Aorta (tissue), 5 donors: Measurements from ENCODE around the gene PHACTR4. TPM values are rescaled to one million over a fixed set of nuclear protein-coding genes. Genes with fewer than 3 reads are reported as not detected.
"Not testable (repeated sequence)": the region's sequence is repeated elsewhere in the genome, so short reads cannot be mapped to it uniquely, and the experiment has no call there.

Experiments used
- ATAC-seq: fragments of 200-7000 bp; cut with Tn5 transposase; one replicate; pipeline ENCODE4 v1.9.1; 2022; ENCODE audit warnings: moderate library complexity; ENCODE audit not compliant: low FRiP score
- DNase-seq, 2 donors: peaks; one replicate each; pipeline ENCODE4 v3.0.0-alpha.2; 2020
- H3K27ac ChIP-seq, 2 donors: one replicate each; pipeline ENCODE4 v1.5.1; 2013; ENCODE audit warnings: low read length in 2 of 2, mild to moderate bottlenecking in 2 of 2, moderate library complexity in 2 of 2, control low read depth in 1 of 2, inconsistent platforms in 1 of 2, low read depth in 1 of 2
- H3K27me3 ChIP-seq, 2 donors: one replicate each; pipeline ENCODE4 v1.6.1; 2013; ENCODE audit warnings: control low read depth in 1 of 2, low read length in 1 of 2, mild to moderate bottlenecking in 1 of 2, moderate library complexity in 1 of 2; ENCODE audit not compliant: insufficient read depth in 2 of 2, control insufficient read depth in 1 of 2
- H3K36me3 ChIP-seq, 2 donors: one replicate each; pipeline ENCODE4 v1.6.1; 2013; ENCODE audit warnings: control low read depth in 1 of 2, low read length in 1 of 2, mild to moderate bottlenecking in 1 of 2; ENCODE audit not compliant: insufficient read depth in 2 of 2, control insufficient read depth in 1 of 2
- H3K4me1 ChIP-seq, 2 donors: one replicate each; pipeline ENCODE4 v1.6.1; 2013; ENCODE audit warnings: low read length in 2 of 2, control low read depth in 1 of 2, mild to moderate bottlenecking in 1 of 2, moderate library complexity in 1 of 2; ENCODE audit not compliant: insufficient read depth in 2 of 2, control insufficient read depth in 1 of 2
- H3K4me3 ChIP-seq, 2 donors: one replicate each; pipeline ENCODE4 v1.5.1; 2013; ENCODE audit warnings: low read length in 2 of 2, control low read depth in 1 of 2, mild to moderate bottlenecking in 1 of 2
- H3K9me3 ChIP-seq: one replicate; pipeline ENCODE4 v1.6.1; 2013; ENCODE audit warnings: mild to moderate bottlenecking, low read length; ENCODE audit not compliant: control insufficient read depth
- WGBS, 2 donors: extraction: QIAGEN DNeasy Blood & Tissue Kit; methylation state at CpG; one replicate each; pipeline ENCODE4 v1.1.7; 2013; 5-methylcytosine and 5-hydroxymethylcytosine counted together
- intact Hi-C, 2 donors: fragments of 100-400 bp; cut with DNase I; formaldehyde crosslinking; loops; one replicate each; pipeline versions ENCODE4 v1.14.2 to v1.15.0; 2022
- polyA plus RNA-seq, 2 donors: library from polyadenylated mRNA; stranded (reverse); fragments of 200-250 nt; gene quantifications; one replicate each; pipeline ENCODE4 v1.2.3, GENCODE V29; 2013
- total RNA-seq, 2 donors: library from RNA; stranded (reverse); fragmentation: NEBNext Ultra II Directional; extraction: Animal tissue kit (Norgen Biotek cat#: 25700); gene quantifications; one replicate each; pipeline ENCODE4 v1.2.1, GENCODE V29; 2021
- donor health status: healthy with polysubstance abuse.
- donor health status: Bipolar disorder and iron deficiency.
- donor health status: DM: no; HTN: no; CAD: no.
- donor health status: DM: no; HTN: no; CAD: no.
- donor health status: DM: yes; HTN: yes; CAD: no.

The PHACTR4 gene
- total and polyA plus RNA-seq, 4 donors = 11.3 to 38.9 (median 26.3) TPM

DNA sequence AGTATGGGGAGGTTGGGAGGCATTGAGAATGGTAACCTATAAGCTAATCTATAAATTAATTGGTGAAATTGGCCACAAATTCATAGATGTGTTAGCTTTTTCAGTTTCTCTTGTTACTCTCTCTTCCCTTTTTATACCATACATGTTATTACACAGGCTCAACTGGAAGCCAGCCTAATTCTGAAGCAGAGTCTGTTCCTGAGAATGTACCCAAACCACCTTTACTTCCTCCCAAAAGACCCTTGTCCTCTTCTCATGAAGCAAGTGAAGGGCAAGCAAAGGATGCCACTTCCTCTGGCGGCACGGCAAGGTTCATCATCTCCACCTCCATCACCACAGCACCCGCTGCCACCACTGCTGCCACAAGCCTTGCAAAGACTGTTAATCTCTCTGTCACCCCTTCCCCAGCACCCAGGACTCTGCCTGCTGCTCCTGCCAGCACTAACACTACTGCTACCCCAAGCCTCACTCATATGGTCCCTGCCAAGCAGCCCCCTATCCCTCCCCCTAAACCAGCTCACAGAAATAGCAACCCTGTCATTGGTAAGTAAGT, 96.8 kb downstream of the PHACTR4 start:
- H3K36me3 ChIP-seq = peaks cover 2 to 9% of the 10 kb centered on the region in 2 donors
- no peak for ATAC-seq
- intact Hi-C loops = no loop called here

DNA sequence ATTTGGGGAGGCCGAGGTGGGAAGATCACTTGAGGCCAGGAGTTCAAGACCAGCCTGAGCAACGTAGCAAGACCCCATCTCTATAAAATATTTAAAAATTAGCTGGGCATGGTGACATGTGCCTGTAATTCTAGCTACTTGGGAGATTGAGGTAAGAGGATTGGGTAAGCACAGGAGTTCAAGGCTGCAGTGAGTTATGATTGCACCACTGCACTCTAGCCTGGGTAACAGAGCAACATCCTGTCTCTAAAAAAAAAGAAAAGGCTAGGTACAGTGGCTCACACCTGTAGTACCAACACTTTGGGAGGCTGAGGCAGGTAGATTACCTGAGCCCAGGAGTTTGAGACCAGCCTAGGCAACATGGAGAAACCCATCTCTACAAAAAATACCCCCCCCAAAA, 100.6 kb downstream of the PHACTR4 start:
- Histone ChIP-seq H3K27ac (no peak overlapping the region), H3K36me3 (peaks cover 2 to 7% of the 10 kb centered on the region in 2 donors), H3K4me1 (no peaks in the 10 kb centered on the region), H3K9me3 (no peaks in the 10 kb centered on the region), H3K27me3 (no peaks in the 10 kb centered on the region), H3K4me3 (no peak overlapping the region)
- 69 to 98% methylated on average over 2 of the region's 2 CpGs for WGBS, 2 donors
- DNase-seq (no peak), ATAC-seq (no peak)
- intact Hi-C loops = no loop called here

More for the DNA sequence above, 96.8 kb downstream of the PHACTR4 start:
- DNase-seq = no peak
- Histone ChIP-seq H3K27ac (no peak overlapping the region), H3K4me1 (no peaks in the 10 kb centered on the region), H3K9me3 (no peaks in the 10 kb centered on the region), H3K4me3 (no peak overlapping the region), H3K27me3 (no peaks in the 10 kb centered on the region)
- WGBS, 2 donors = 94 to 97% methylated on average over 3 of the region's 3 CpGs

DNA sequence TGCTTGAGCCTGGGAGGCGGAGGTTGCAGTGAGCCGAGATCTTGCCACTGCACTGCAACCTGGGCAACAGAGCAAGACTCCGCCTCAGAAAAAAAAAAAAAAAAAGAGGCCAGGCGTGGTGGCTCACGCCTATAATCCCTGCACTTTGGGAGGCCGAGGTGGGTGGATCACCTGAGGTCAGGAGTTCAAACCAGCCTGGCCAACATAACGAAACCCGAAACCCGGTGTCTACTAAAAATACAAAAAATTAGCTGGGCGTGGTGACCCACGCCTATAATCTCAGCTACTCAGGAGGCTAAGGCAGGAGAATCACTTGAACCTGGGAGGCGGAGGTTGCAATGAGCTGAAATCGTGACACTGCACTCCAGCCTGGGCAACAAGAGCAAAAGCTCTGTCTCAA, 110.0 kb downstream of the PHACTR4 start:
- ATAC-seq, H3K4me1 ChIP-seq, H3K27me3 ChIP-seq, DNase-seq, H3K36me3 ChIP-seq, H3K9me3 ChIP-seq, intact Hi-C loops, H3K27ac ChIP-seq, H3K4me3 ChIP-seq: not testable (repeated sequence)
- 92 to 95% methylated on average over 12 to 13 of the region's 13 CpGs for WGBS, 2 donors

DNA sequence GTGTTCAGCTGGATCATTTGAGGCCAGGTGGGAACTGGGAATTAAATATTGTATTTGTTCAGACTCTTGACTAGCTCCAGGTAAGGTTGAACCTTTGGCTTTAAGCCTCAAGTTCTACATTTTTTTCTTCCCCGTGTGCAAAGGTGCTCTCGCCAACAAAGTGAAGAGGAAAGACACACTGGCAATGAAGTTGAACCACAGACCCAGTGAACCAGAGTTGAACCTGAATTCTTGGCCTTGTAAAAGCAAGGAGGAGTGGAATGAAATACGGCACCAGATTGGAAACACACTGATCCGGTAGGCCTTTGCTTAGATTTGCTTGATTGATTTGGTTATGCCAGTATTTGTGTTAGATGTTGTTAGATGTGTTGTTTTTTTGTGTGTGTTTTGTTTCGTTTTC, 110.8 kb downstream of the PHACTR4 start:
- Histone ChIP-seq H3K4me3 (no peak overlapping the region), H3K9me3 (no peaks in the 10 kb centered on the region), H3K27me3 (no peaks in the 10 kb centered on the region), H3K4me1 (no peaks in the 10 kb centered on the region), H3K27ac (no peak overlapping the region), H3K36me3 (peaks cover 0 to 7% of the 10 kb centered on the region in 2 donors)
- DNase-seq (no peak), ATAC-seq (no peak)
- intact Hi-C loops = no loop called here
- 83 to 87% methylated on average over 5 of the region's 5 CpGs for WGBS, 2 donors

GRCh38 chr1:28482138-28482537, 112.6 kb downstream of the PHACTR4 start:
- Histone ChIP-seq H3K4me3 (no peak overlapping the region), H3K9me3 (no peaks in the 10 kb centered on the region), H3K4me1 (no peaks in the 10 kb centered on the region), H3K36me3 (peaks cover 0 to 6% of the 10 kb centered on the region in 2 donors), H3K27ac (no peak overlapping the region), H3K27me3 (no peaks in the 10 kb centered on the region)
- DNase-seq = no peak
- 76 to 89% methylated on average over 3 of the region's 3 CpGs for WGBS, 2 donors
- no peak for ATAC-seq
- intact Hi-C loops = no loop called here

- WGBS, 2 donors = 95% methylated on average over 2 of the region's 2 CpGs
- no peak for DNase-seq
- no peaks in the 10 kb centered on the region for H3K27me3 ChIP-seq
- intact Hi-C loops = no loop called here
- H3K27ac ChIP-seq = no peak overlapping the region
- no peak overlapping the region for H3K4me3 ChIP-seq
- no peak for ATAC-seq
- H3K4me1 ChIP-seq = no peaks in the 10 kb centered on the region
- peaks cover 0 to 4% of the 10 kb centered on the region in 2 donors for H3K36me3 ChIP-seq
- no peaks in the 10 kb centered on the region for H3K9me3 ChIP-seq
Measured at GRCh38 chr1:28482702-28483101, 113.2 kb downstream of the PHACTR4 start.

GRCh38 chr1:28494737-28495136, 125.2 kb downstream of the PHACTR4 start:
- 88 to 95% methylated on average over 1 of the region's 1 CpG for whole genome bisulfite sequencing, 2 donors
- H3K9me3 ChIP-seq = no peaks in the 10 kb centered on the region
- DNase-seq (no peak), ATAC-seq (no peak)
- no peak overlapping the region for H3K4me3 ChIP-seq
- H3K27me3 ChIP-seq = no peaks in the 10 kb centered on the region
- intact Hi-C loops = no loop called here
- H3K4me1 ChIP-seq = no peaks in the 10 kb centered on the region
- H3K36me3 ChIP-seq = peaks cover 5 to 13% of the 10 kb centered on the region in 2 donors
- H3K27ac ChIP-seq = no peak overlapping the region

DNA sequence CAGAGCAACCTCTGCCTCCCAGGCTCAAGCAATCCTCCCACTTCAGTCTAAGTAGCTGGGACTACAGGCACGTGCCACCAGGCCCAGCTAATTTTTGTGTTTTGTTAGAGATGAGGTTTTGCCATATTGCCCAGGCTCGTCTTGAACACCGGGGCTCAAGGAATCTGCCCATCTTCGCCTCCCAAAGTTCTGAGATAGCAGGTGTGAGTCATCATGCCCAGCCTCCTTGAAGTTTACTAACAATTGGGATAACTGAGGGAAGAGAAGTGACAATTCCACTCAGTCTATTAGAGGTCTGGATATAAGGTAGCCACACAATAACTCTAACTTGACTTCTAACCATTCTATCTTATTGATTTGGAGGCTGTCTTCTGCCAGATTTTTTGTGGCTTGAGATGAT, 130.0 kb downstream of the PHACTR4 start:
- H3K36me3 ChIP-seq = peaks cover 5 to 7% of the 10 kb centered on the region in 2 donors

DNA sequence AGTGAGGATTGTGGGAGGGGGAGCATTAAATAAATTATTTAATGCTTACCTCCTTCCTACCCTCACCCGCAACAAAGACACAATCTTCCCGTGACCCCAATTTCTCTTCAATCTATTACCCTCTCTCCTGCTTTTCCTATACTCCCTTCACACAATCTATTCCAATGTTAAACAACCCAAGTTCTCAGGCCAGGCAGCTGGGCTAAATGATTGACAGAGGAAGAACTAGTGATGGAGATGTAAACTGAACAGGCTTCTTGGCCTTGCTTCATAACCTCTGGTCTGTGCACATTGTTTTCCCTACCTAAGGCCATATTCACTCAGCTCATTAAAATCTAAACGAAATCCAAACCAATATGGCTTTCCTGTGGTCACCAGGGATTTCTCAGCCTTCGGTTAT, 132.4 kb downstream of the PHACTR4 start:
- peak in 1 of 2 donors; percentile 2 for DNase-seq
- Histone ChIP-seq H3K36me3 (peaks cover under 1 to 2% of the 10 kb centered on the region in 2 donors), H3K27ac (no peak overlapping the region), H3K9me3 (no peaks in the 10 kb centered on the region), H3K4me1 (no peaks in the 10 kb centered on the region), H3K27me3 (no peaks in the 10 kb centered on the region), H3K4me3 (no peak overlapping the region)
- intact Hi-C loops = loop anchor here in 1 of 2 donors (10.0 kb wide), 2 partner anchors 67 to 137 kb away; partner anchors contain the start of gene PHACTR4
- WGBS, 2 donors = 58 to 63% methylated on average over 4 of the region's 4 CpGs
- no peak for ATAC-seq

More for the DNA sequence above, 130.0 kb downstream of the PHACTR4 start:
- ATAC-seq = no peak
- peak in 1 of 2 donors; percentile 8 for DNase-seq
- Histone ChIP-seq H3K4me1 (no peaks in the 10 kb centered on the region), H3K9me3 (no peaks in the 10 kb centered on the region), H3K4me3 (no peak overlapping the region), H3K27ac (no peak overlapping the region), H3K27me3 (no peaks in the 10 kb centered on the region)
- whole genome bisulfite sequencing, 2 donors = 83 to 88% methylated on average over 4 of the region's 4 CpGs
- intact Hi-C loops = no loop called here
